GM20431 (cell line): Measurements from ENCODE around the gene MIER2.
"Not testable (repeated sequence)": the region's sequence is repeated elsewhere in the genome, so short reads cannot be mapped to it uniquely, and the experiment has no call there.

Source experiments
- in situ Hi-C: fragments of 300-500 bp; cut with MseI, MboI; formaldehyde crosslinking; loops from one replicate; pipeline ENCODE4 v1.15.0; 2020; ENCODE audit warnings: low sequenced_read_pairs; ENCODE audit not compliant: unreplicated experiment

The MIER2 gene

GRCh38 chr19:344625-345319 is at the start of gene MIER2:
Gene MIER2 (minus strand): TSS chr19:344796. CDS start chr19:344782, 14 bp downstream.
- in situ Hi-C loops = no loop called here

GRCh38 chr19:393560-393959 is 49.0 kb upstream of the MIER2 start:
- in situ Hi-C loops = not testable (repeated sequence)

GRCh38 chr19:392375-392970 is 47.9 kb upstream of the MIER2 start:
- in situ Hi-C loops = no loop called here

GRCh38 chr19:391726-392374 is 47.3 kb upstream of the MIER2 start:
- in situ Hi-C loops = no loop called here

- in situ Hi-C loops = no loop called here
Observed at GRCh38 chr19:391207-391557, 46.6 kb upstream of the MIER2 start.

- in situ Hi-C loops = no loop called here
Observed at GRCh38 chr19:390386-391206, 46.0 kb upstream of the MIER2 start.

GRCh38 chr19:389935-390289 is 45.3 kb upstream of the MIER2 start:
- in situ Hi-C loops = no loop called here

- in situ Hi-C loops = no loop called here
Observed at GRCh38 chr19:389255-389934, 44.8 kb upstream of the MIER2 start.

- in situ Hi-C loops = no loop called here
Observed at GRCh38 chr19:388691-389090, 44.1 kb upstream of the MIER2 start.

- in situ Hi-C loops = no loop called here
Observed at GRCh38 chr19:387777-388176, 43.2 kb upstream of the MIER2 start.

GRCh38 chr19:386632-387301 is 42.2 kb upstream of the MIER2 start:
- in situ Hi-C loops = not testable (repeated sequence)

GRCh38 chr19:386189-386588 is 41.6 kb upstream of the MIER2 start:
- in situ Hi-C loops = not testable (repeated sequence)

- in situ Hi-C loops = no loop called here
Observed at GRCh38 chr19:384799-385169, 40.2 kb upstream of the MIER2 start.

- in situ Hi-C loops = no loop called here
Observed at GRCh38 chr19:383922-384798, 39.6 kb upstream of the MIER2 start.

GRCh38 chr19:383040-383439 is 38.4 kb upstream of the MIER2 start:
- in situ Hi-C loops = no loop called here

- in situ Hi-C loops = not testable (repeated sequence)
Observed at GRCh38 chr19:382578-382977, 38.0 kb upstream of the MIER2 start.

GRCh38 chr19:381901-382300 is 37.3 kb upstream of the MIER2 start:
- in situ Hi-C loops = not testable (repeated sequence)

GRCh38 chr19:380618-381219 is 36.1 kb upstream of the MIER2 start:
- in situ Hi-C loops = not testable (repeated sequence)
